Activated CD8-positive, alpha-beta T cell treated with anti-CD3 and anti-CD28 coated beads for 36 hours (primary cell): ENCODE data around the gene POLD4. TPM values are rescaled to one million over a fixed set of nuclear protein-coding genes. Genes with fewer than 3 reads are reported as not detected.

Experiments
- ATAC-seq: fragments of 200-7000 bp; cut with Tn5 transposase; one replicate; pipeline ENCODE4 v1.10.0; 2021; ENCODE audit warnings: mild to moderate bottlenecking, moderate library complexity
- CTCF ChIA-PET: fragments of 350-600 bp; sonication (Branson Sonifier 250); formaldehyde crosslinking; loops from one replicate; lab custom pipeline; 2021; ENCODE audit warnings: antibody characterized with exemption; lab: Charles Lee
- POLR2A ChIA-PET: fragments of 350-600 bp; sonication (Branson Sonifier 250); formaldehyde crosslinking; loops from one replicate; lab custom pipeline; 2021; ENCODE audit warnings: antibody characterized with exemption; lab: Charles Lee
- DNase-seq: peaks from one replicate; pipeline ENCODE4 v3.0.0-alpha.2; 2020
- H3K27ac Mint-ChIP-seq: one replicate; pipeline ENCODE4 v1.8.0; 2021; ENCODE audit warnings: mild to moderate bottlenecking, mixed read lengths
- H3K27me3 Mint-ChIP-seq: one replicate; pipeline ENCODE4 v1.8.0; 2021; ENCODE audit warnings: mixed read lengths
- H3K36me3 Mint-ChIP-seq: one replicate; pipeline ENCODE4 v1.8.0; 2021; ENCODE audit warnings: low read depth, mixed read lengths
- H3K4me1 Mint-ChIP-seq: one replicate; pipeline ENCODE4 v1.8.0; 2021; ENCODE audit warnings: low read depth, mixed read lengths
- H3K4me3 Mint-ChIP-seq: one replicate; pipeline ENCODE4 v1.8.0; 2021; ENCODE audit warnings: mild to moderate bottlenecking, moderate library complexity, mixed read lengths
- H3K9me3 Mint-ChIP-seq: one replicate; pipeline ENCODE4 v1.8.0; 2021; ENCODE audit warnings: mixed read lengths
- intact Hi-C: fragments of 100-400 bp; cut with micrococcal nuclease; formaldehyde crosslinking; loops from one replicate; pipeline ENCODE4 v1.10.0; 2022
- total RNA-seq, 2 experiments: library from RNA; stranded (reverse); gene quantifications; one replicate each; pipeline ENCODE4 v1.2.3, GENCODE V29; 2021
- TF ChIP-seq, protein P1 (sequence below): fragments of 200-600 bp; IDR thresholded peaks from one replicate; pipeline ENCODE4 v1.8.0; 2022; ENCODE audit warnings: antibody characterized with exemption, mild to moderate bottlenecking

The POLD4 gene
- total RNA-seq, 2 experiments from 2014 or later, result 34.1 to 36.1 TPM

- Mint-ChIP-seq H3K9me3 (no peaks in the 10 kb centered on the region), H3K27me3 (peaks cover 27% of the 10 kb centered on the region), H3K4me1 (peaks cover 45% of the 10 kb centered on the region), H3K4me3 (peak overlapping the region; percentile 78), H3K36me3 (no peaks in the 10 kb centered on the region), H3K27ac (peak overlapping the region; percentile 88)
- peak; percentile 66 for ATAC-seq
- ChIA-PET CTCF (interaction anchor here (0.8 to 30.8 kb wide), 9 partner anchors 8 to 240 kb away, joined by 3 to 883 read pairs (median 5); partner anchors contain the start of gene POLD4), POLR2A (interaction anchor here (0.6 to 4.6 kb wide), 6 partner anchors 11 to 105 kb away, joined by 3 to 20 read pairs (median 6); partner anchors contain the start of gene POLD4)
- DNase-seq, result peak; percentile 78
- intact Hi-C loops, result no loop called here
- TF ChIP-seq, protein P1, sequence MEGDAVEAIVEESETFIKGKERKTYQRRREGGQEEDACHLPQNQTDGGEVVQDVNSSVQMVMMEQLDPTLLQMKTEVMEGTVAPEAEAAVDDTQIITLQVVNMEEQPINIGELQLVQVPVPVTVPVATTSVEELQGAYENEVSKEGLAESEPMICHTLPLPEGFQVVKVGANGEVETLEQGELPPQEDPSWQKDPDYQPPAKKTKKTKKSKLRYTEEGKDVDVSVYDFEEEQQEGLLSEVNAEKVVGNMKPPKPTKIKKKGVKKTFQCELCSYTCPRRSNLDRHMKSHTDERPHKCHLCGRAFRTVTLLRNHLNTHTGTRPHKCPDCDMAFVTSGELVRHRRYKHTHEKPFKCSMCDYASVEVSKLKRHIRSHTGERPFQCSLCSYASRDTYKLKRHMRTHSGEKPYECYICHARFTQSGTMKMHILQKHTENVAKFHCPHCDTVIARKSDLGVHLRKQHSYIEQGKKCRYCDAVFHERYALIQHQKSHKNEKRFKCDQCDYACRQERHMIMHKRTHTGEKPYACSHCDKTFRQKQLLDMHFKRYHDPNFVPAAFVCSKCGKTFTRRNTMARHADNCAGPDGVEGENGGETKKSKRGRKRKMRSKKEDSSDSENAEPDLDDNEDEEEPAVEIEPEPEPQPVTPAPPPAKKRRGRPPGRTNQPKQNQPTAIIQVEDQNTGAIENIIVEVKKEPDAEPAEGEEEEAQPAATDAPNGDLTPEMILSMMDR, result peak; percentile 31
These were observed 20.6 kb upstream of the POLD4 start for GRCh38 chr11:67373648-67374570.

DNA sequence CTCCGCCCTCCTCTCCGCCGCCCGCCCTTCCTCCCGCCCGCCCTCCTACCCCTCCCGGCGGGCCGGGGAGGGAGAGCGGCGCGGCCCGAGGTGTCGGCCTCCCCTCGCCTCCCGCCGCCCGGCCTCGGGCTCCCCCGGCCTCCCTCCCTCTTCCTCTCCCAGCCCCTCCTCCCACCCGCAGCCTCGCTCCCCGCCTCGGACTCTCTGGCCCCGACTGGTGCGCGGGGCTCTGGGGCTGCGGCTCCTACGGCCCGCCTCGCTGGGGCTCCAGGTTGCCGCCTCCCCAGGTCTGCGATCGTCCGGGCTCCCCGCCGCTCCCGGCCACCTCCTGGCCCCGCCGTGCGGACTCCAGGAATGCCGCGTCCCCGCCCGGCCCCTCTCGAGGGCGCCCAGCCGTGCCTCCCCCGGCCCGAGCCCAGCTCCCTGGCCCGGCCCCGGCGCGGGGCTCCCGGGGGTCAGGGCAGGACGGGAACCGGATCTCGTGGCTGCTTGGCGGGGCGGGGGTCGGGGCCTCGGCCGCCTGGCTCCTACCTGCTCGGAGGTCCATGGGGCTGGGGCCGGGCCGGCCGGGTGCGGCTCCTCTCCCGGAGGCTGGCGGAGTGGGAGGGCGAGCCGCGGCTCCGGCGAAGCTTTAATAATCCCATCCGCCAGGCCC, 19.8 kb upstream of the POLD4 start, which contains the start of gene CLCF1:
TSS of gene CLCF1 (minus strand) at position 606 of the 655 bp plus-strand sequence. CDS start at position 547, 59 bp downstream.
- no peaks in the 10 kb centered on the region for H3K9me3 Mint-ChIP-seq
- H3K4me3 Mint-ChIP-seq, result peak within 1 kb of the TSS; percentile 78
- CTCF ChIA-PET, result interaction anchor here (1.1 to 30.8 kb wide), 5 partner anchors 9 to 241 kb away, joined by 3 to 883 read pairs (median 31); partner anchors contain the start of gene POLD4
- POLR2A ChIA-PET, result interaction anchor here (0.6 to 4.6 kb wide), 7 partner anchors 10 to 106 kb away, joined by 3 to 20 read pairs (median 3); partner anchors contain the start of genes POLD4 and TBC1D10C
- ATAC-seq (peak; percentile 14), DNase-seq (peak; percentile 35)
- intact Hi-C loops, result no loop called here
- peaks cover 52% of the 10 kb centered on the region for H3K4me1 Mint-ChIP-seq
- TF ChIP-seq, protein P1, result no peak
- peak within 1 kb of the TSS; percentile 88 for H3K27ac Mint-ChIP-seq
- peaks cover 27% of the 10 kb centered on the region for H3K27me3 Mint-ChIP-seq
- H3K36me3 Mint-ChIP-seq, result no peaks in the 10 kb centered on the region

GRCh38 chr11:67372321-67372992, 19.1 kb upstream of the POLD4 start:
- H3K36me3 Mint-ChIP-seq, result no peaks in the 10 kb centered on the region
- CTCF ChIA-PET, result interaction anchor here (0.7 to 30.8 kb wide), 4 partner anchors 9 to 27 kb away, joined by 3 to 883 read pairs (median 48); partner anchors contain the start of gene POLD4
- no peak overlapping the region for H3K27ac Mint-ChIP-seq
- H3K4me1 Mint-ChIP-seq, result peaks cover 56% of the 10 kb centered on the region
- POLR2A ChIA-PET, result interaction anchor here (1.0 to 4.6 kb wide), 5 partner anchors 10 to 32 kb away, joined by 3 to 20 read pairs (median 8); partner anchors contain the start of genes POLD4 and TBC1D10C
- no peaks in the 10 kb centered on the region for H3K9me3 Mint-ChIP-seq
- H3K4me3 Mint-ChIP-seq, result peak overlapping the region; percentile 56
- H3K27me3 Mint-ChIP-seq, result peaks cover 27% of the 10 kb centered on the region
- TF ChIP-seq, protein P1, result no peak
- intact Hi-C loops, result no loop called here
- no peak for ATAC-seq
- DNase-seq, result no peak

DNA sequence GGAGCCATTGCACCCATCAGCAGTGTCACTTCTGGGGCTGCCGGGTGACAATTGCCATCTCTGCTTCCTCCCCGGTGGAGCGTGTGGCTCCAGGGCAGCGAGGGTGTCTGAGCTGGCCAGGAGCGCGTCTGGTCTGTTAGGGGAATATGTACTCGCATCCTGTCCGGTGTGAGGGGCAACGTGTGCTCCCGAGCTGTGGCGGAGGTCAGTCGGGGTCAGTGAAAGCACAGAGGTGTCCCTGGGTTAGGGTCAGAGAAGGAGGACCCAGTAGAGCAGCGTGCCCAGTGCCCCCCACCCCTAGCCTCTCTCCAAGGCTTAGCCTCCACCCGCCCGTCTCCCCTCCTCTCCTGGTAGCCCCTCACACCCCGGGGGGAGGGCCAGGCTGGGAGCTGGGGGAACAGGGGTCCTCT, 18.6 kb upstream of the POLD4 start:
- no peak overlapping the region for H3K27ac Mint-ChIP-seq
- intact Hi-C loops, result no loop called here
- DNase-seq, result no peak

More for the DNA sequence above, 18.6 kb upstream of the POLD4 start:
- peaks cover 56% of the 10 kb centered on the region for H3K4me1 Mint-ChIP-seq
- no peak for ATAC-seq
- H3K27me3 Mint-ChIP-seq, result peaks cover 27% of the 10 kb centered on the region
- ChIA-PET POLR2A (interaction anchor here (0.6 to 4.6 kb wide), 4 partner anchors 9 to 32 kb away, joined by 3 to 20 read pairs (median 8); partner anchors contain the start of genes POLD4 and TBC1D10C), CTCF (interaction anchor here (0.7 to 30.8 kb wide), 5 partner anchors 10 to 26 kb away, joined by 3 to 883 read pairs (median 31); partner anchors contain the start of gene POLD4)
- H3K4me3 Mint-ChIP-seq, result peak overlapping the region; percentile 56
- TF ChIP-seq, protein P1, result no peak
- H3K9me3 Mint-ChIP-seq, result no peaks in the 10 kb centered on the region
- no peaks in the 10 kb centered on the region for H3K36me3 Mint-ChIP-seq
